ENCODE results near the gene SLCO2B1.

DNA sequence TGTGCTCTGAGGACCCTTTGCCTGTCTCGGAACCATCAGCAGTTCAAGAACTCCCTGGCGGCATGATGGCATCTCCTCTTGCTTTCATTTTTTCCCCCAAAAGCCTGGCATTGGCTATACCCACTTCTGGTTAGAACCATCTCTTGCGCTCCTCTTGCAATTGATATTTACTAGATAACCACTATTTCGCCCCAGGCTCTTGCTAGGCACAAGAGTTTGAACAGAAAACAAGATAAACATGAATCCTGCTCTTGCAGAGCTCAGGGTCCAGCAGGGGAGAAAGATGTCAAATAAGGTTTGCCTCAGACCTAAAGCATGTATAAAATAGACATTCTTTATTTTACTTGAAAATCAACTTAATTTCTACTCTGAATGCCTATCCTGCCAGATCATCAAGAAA is 33.1 kb downstream of the SLCO2B1 start:
- TF ChIP-seq, protein P1, sequence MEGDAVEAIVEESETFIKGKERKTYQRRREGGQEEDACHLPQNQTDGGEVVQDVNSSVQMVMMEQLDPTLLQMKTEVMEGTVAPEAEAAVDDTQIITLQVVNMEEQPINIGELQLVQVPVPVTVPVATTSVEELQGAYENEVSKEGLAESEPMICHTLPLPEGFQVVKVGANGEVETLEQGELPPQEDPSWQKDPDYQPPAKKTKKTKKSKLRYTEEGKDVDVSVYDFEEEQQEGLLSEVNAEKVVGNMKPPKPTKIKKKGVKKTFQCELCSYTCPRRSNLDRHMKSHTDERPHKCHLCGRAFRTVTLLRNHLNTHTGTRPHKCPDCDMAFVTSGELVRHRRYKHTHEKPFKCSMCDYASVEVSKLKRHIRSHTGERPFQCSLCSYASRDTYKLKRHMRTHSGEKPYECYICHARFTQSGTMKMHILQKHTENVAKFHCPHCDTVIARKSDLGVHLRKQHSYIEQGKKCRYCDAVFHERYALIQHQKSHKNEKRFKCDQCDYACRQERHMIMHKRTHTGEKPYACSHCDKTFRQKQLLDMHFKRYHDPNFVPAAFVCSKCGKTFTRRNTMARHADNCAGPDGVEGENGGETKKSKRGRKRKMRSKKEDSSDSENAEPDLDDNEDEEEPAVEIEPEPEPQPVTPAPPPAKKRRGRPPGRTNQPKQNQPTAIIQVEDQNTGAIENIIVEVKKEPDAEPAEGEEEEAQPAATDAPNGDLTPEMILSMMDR (IDR thresholded peaks at IDR 0.05; ENCODE audit: insufficient read depth, low read depth, low read length) = no peak
- TF ChIP-seq EZH2 (IDR thresholded peaks at IDR 0.05; ENCODE audit: insufficient read depth, low read length) = no peak
